ENCODE results near the gene MYO9A. TPM values are rescaled to one million over a fixed set of nuclear protein-coding genes. Genes with fewer than 3 reads are reported as not detected.
"Not testable (repeated sequence)": the region's sequence is repeated elsewhere in the genome, so short reads cannot be mapped to it uniquely, and the experiment has no call there.

The MYO9A gene
- total and polyA plus RNA-seq, 5 donors from 2014 or later = 8.3 to 32.3 (median 11.5) TPM

- Histone ChIP-seq H3K4me1 (ENCODE audit: control insufficient read depth, insufficient read depth, low read length, poor library complexity, severe bottlenecking) (no peaks in the 10 kb centered on the region), H3K27ac (ENCODE audit: insufficient read depth, low read length, poor library complexity, severe bottlenecking) (no peak overlapping the region), H3K9me3 (ENCODE audit: control insufficient read depth in 2 of 2, low read length in 2 of 2) (no peaks in the 10 kb centered on the region), H3K36me3 (ENCODE audit: control insufficient read depth, insufficient read depth, low read length) (peaks cover 40% of the 10 kb centered on the region), H3K27me3 (ENCODE audit: control insufficient read depth, insufficient read depth, low read length) (no peaks in the 10 kb centered on the region), H3K4me3 (ENCODE audit: low read depth, low read length) (no peak overlapping the region)
- H3K9me3 Mint-ChIP-seq = no peaks in the 10 kb centered on the region
- ATAC-seq (ENCODE audit: low read depth in 2 of 2) (no peak), DNase-seq (no peak)
- no peak overlapping the region for H3K4me3 Mint-ChIP-seq
- no peaks in the 10 kb centered on the region for H3K4me1 Mint-ChIP-seq
- no peaks in the 10 kb centered on the region for H3K27me3 Mint-ChIP-seq
- peaks cover 48% of the 10 kb centered on the region for H3K36me3 Mint-ChIP-seq
- no peak overlapping the region for H3K27ac Mint-ChIP-seq
Measured at GRCh38 chr15:71883447-71883846, 234.5 kb downstream of the MYO9A start.

GRCh38 chr15:71880276-71880675 lies 237.7 kb downstream of the MYO9A start:
- H3K36me3 Mint-ChIP-seq = peaks cover 34% of the 10 kb centered on the region
- H3K27me3 ChIP-seq (ENCODE audit: control insufficient read depth, insufficient read depth, low read length) = no peaks in the 10 kb centered on the region
- H3K27me3 Mint-ChIP-seq = no peaks in the 10 kb centered on the region
- no peaks in the 10 kb centered on the region for H3K9me3 ChIP-seq (ENCODE audit: control insufficient read depth in 2 of 2, low read length in 2 of 2)
- no peaks in the 10 kb centered on the region for H3K9me3 Mint-ChIP-seq
- H3K4me1 Mint-ChIP-seq = no peaks in the 10 kb centered on the region
- H3K4me1 ChIP-seq (ENCODE audit: control insufficient read depth, insufficient read depth, low read length, poor library complexity, severe bottlenecking) = no peaks in the 10 kb centered on the region
- ATAC-seq (ENCODE audit: low read depth in 2 of 2) = no peak
- DNase-seq = no peak
- H3K4me3 Mint-ChIP-seq = no peak overlapping the region
- H3K4me3 ChIP-seq (ENCODE audit: low read depth, low read length) = no peak overlapping the region
- H3K27ac Mint-ChIP-seq = no peak overlapping the region
- H3K27ac ChIP-seq (ENCODE audit: insufficient read depth, low read length, poor library complexity, severe bottlenecking) = no peak overlapping the region
- peaks cover 38% of the 10 kb centered on the region for H3K36me3 ChIP-seq (ENCODE audit: control insufficient read depth, insufficient read depth, low read length)

GRCh38 chr15:71874245-71874644 lies 243.7 kb downstream of the MYO9A start:
- DNase-seq = no peak
- Mint-ChIP-seq H3K27ac (no peak overlapping the region), H3K9me3 (no peaks in the 10 kb centered on the region), H3K4me1 (peaks cover 0 to 1% (median 0%) of the 10 kb centered on the region in 4 donors), H3K36me3 (peaks cover 16% of the 10 kb centered on the region), H3K27me3 (no peaks in the 10 kb centered on the region), H3K4me3 (no peak overlapping the region)
- Histone ChIP-seq H3K36me3 (ENCODE audit: control insufficient read depth, insufficient read depth, low read length) (peaks cover 23% of the 10 kb centered on the region), H3K4me3 (ENCODE audit: low read depth, low read length) (no peak overlapping the region), H3K4me1 (ENCODE audit: control insufficient read depth, insufficient read depth, low read length, poor library complexity, severe bottlenecking) (no peaks in the 10 kb centered on the region), H3K9me3 (ENCODE audit: control insufficient read depth in 2 of 2, low read length in 2 of 2) (no peaks in the 10 kb centered on the region), H3K27ac (ENCODE audit: insufficient read depth, low read length, poor library complexity, severe bottlenecking) (no peak overlapping the region), H3K27me3 (ENCODE audit: control insufficient read depth, insufficient read depth, low read length) (no peaks in the 10 kb centered on the region)
- ATAC-seq (ENCODE audit: low read depth in 2 of 2) = no peak

- H3K9me3 Mint-ChIP-seq; H3K4me1 Mint-ChIP-seq; H3K27ac ChIP-seq (ENCODE audit: insufficient read depth, low read length, poor library complexity, severe bottlenecking); ATAC-seq (ENCODE audit: low read depth in 2 of 2); H3K27ac Mint-ChIP-seq; H3K9me3 ChIP-seq (ENCODE audit: control insufficient read depth in 2 of 2, low read length in 2 of 2); H3K4me1 ChIP-seq (ENCODE audit: control insufficient read depth, insufficient read depth, low read length, poor library complexity, severe bottlenecking); H3K4me3 ChIP-seq (ENCODE audit: low read depth, low read length); DNase-seq; H3K27me3 ChIP-seq (ENCODE audit: control insufficient read depth, insufficient read depth, low read length); H3K4me3 Mint-ChIP-seq; H3K27me3 Mint-ChIP-seq: not testable (repeated sequence)
- peaks cover 37% of the 10 kb centered on the region for H3K36me3 Mint-ChIP-seq
- H3K36me3 ChIP-seq (ENCODE audit: control insufficient read depth, insufficient read depth, low read length) = peaks cover 17% of the 10 kb centered on the region
Measured at GRCh38 chr15:71858232-71858631, 259.7 kb downstream of the MYO9A start.

- no peaks in the 10 kb centered on the region for H3K27me3 ChIP-seq (ENCODE audit: control insufficient read depth, insufficient read depth, low read length)
- H3K36me3 Mint-ChIP-seq = peaks cover 44% of the 10 kb centered on the region
- no peaks in the 10 kb centered on the region for H3K27me3 Mint-ChIP-seq
- H3K9me3 Mint-ChIP-seq = no peaks in the 10 kb centered on the region
- no peak overlapping the region for H3K4me3 ChIP-seq (ENCODE audit: low read depth, low read length)
- H3K27ac ChIP-seq (ENCODE audit: insufficient read depth, low read length, poor library complexity, severe bottlenecking) = no peak overlapping the region
- no peaks in the 10 kb centered on the region for H3K4me1 ChIP-seq (ENCODE audit: control insufficient read depth, insufficient read depth, low read length, poor library complexity, severe bottlenecking)
- no peak for ATAC-seq (ENCODE audit: low read depth in 2 of 2)
- no peak overlapping the region for H3K27ac Mint-ChIP-seq
- H3K4me3 Mint-ChIP-seq = no peak overlapping the region
- H3K9me3 ChIP-seq (ENCODE audit: control insufficient read depth in 2 of 2, low read length in 2 of 2) = no peaks in the 10 kb centered on the region
- peaks cover 25% of the 10 kb centered on the region for H3K36me3 ChIP-seq (ENCODE audit: control insufficient read depth, insufficient read depth, low read length)
- DNase-seq = no peak
- no peaks in the 10 kb centered on the region for H3K4me1 Mint-ChIP-seq
Measured at GRCh38 chr15:71853543-71853942, 264.4 kb downstream of the MYO9A start.

- H3K27me3 Mint-ChIP-seq = no peaks in the 10 kb centered on the region
- no peaks in the 10 kb centered on the region for H3K9me3 ChIP-seq (ENCODE audit: control insufficient read depth in 2 of 2, low read length in 2 of 2)
- H3K27ac ChIP-seq (ENCODE audit: insufficient read depth, low read length, poor library complexity, severe bottlenecking) = no peak overlapping the region
- H3K36me3 Mint-ChIP-seq = peaks cover 34% of the 10 kb centered on the region
- no peak for ATAC-seq (ENCODE audit: low read depth in 2 of 2)
- no peak for DNase-seq
- H3K36me3 ChIP-seq (ENCODE audit: control insufficient read depth, insufficient read depth, low read length) = peaks cover 23% of the 10 kb centered on the region
- H3K4me1 ChIP-seq (ENCODE audit: control insufficient read depth, insufficient read depth, low read length, poor library complexity, severe bottlenecking) = no peaks in the 10 kb centered on the region
- no peak overlapping the region for H3K4me3 ChIP-seq (ENCODE audit: low read depth, low read length)
- no peaks in the 10 kb centered on the region for H3K9me3 Mint-ChIP-seq
- H3K27me3 ChIP-seq (ENCODE audit: control insufficient read depth, insufficient read depth, low read length) = no peaks in the 10 kb centered on the region
- H3K4me3 Mint-ChIP-seq = no peak overlapping the region
- H3K4me1 Mint-ChIP-seq = peaks cover 0 to 4% (median under 1%) of the 10 kb centered on the region in 4 donors
- no peak overlapping the region for H3K27ac Mint-ChIP-seq
Measured at GRCh38 chr15:71844916-71845315, 273.0 kb downstream of the MYO9A start.

GRCh38 chr15:71841563-71841962 lies 276.4 kb downstream of the MYO9A start:
- Mint-ChIP-seq H3K4me1 (peaks cover 0 to 15% (median 8%) of the 10 kb centered on the region in 4 donors), H3K9me3 (no peaks in the 10 kb centered on the region), H3K36me3 (peaks cover 22% of the 10 kb centered on the region), H3K27ac (no peak overlapping the region), H3K4me3 (no peak overlapping the region), H3K27me3 (no peaks in the 10 kb centered on the region)
- no peak for ATAC-seq (ENCODE audit: low read depth in 2 of 2)
- no peak for DNase-seq
- H3K27ac ChIP-seq (ENCODE audit: insufficient read depth, low read length, poor library complexity, severe bottlenecking) = no peak overlapping the region
- H3K4me1 ChIP-seq (ENCODE audit: control insufficient read depth, insufficient read depth, low read length, poor library complexity, severe bottlenecking) = no peaks in the 10 kb centered on the region
- H3K36me3 ChIP-seq (ENCODE audit: control insufficient read depth, insufficient read depth, low read length) = no peaks in the 10 kb centered on the region
- H3K4me3 ChIP-seq (ENCODE audit: low read depth, low read length) = no peak overlapping the region
- no peaks in the 10 kb centered on the region for H3K27me3 ChIP-seq (ENCODE audit: control insufficient read depth, insufficient read depth, low read length)
- no peaks in the 10 kb centered on the region for H3K9me3 ChIP-seq (ENCODE audit: control insufficient read depth in 2 of 2, low read length in 2 of 2)

GRCh38 chr15:71830981-71831380 lies 287.0 kb downstream of the MYO9A start:
- no peaks in the 10 kb centered on the region for H3K27me3 ChIP-seq (ENCODE audit: control insufficient read depth, insufficient read depth, low read length)
- H3K27ac Mint-ChIP-seq = no peak overlapping the region
- no peak overlapping the region for H3K4me3 Mint-ChIP-seq
- H3K36me3 ChIP-seq (ENCODE audit: control insufficient read depth, insufficient read depth, low read length) = peaks cover 41% of the 10 kb centered on the region
- DNase-seq = no peak
- no peak overlapping the region for H3K4me3 ChIP-seq (ENCODE audit: low read depth, low read length)
- H3K4me1 Mint-ChIP-seq = no peaks in the 10 kb centered on the region
- peaks cover 0 to 5% (median 0%) of the 10 kb centered on the region in 7 donors for H3K9me3 Mint-ChIP-seq
- ATAC-seq (ENCODE audit: low read depth in 2 of 2) = no peak
- H3K4me1 ChIP-seq (ENCODE audit: control insufficient read depth, insufficient read depth, low read length, poor library complexity, severe bottlenecking) = no peaks in the 10 kb centered on the region
- H3K27me3 Mint-ChIP-seq = no peaks in the 10 kb centered on the region
- H3K9me3 ChIP-seq (ENCODE audit: control insufficient read depth in 2 of 2, low read length in 2 of 2) = no peaks in the 10 kb centered on the region
- H3K36me3 Mint-ChIP-seq = peaks cover 46% of the 10 kb centered on the region
- H3K27ac ChIP-seq (ENCODE audit: insufficient read depth, low read length, poor library complexity, severe bottlenecking) = no peak overlapping the region
